Activated naive CD4-positive, alpha-beta T cell treated with anti-CD3 and anti-CD28 coated beads for 36 hours (primary cell): Measurements from ENCODE around the gene ATOSB. TPM values are rescaled to one million over a fixed set of nuclear protein-coding genes. Genes with fewer than 3 reads are reported as not detected.

Source experiments
- CTCF ChIA-PET: fragments of 350-600 bp; sonication (Branson Sonifier 250); formaldehyde crosslinking; loops from one replicate; lab custom pipeline; 2021; ENCODE audit warnings: antibody characterized with exemption; lab: Charles Lee
- DNase-seq: peaks from one replicate; pipeline ENCODE4 v3.0.0-alpha.2; 2020
- H3K27ac Mint-ChIP-seq: one replicate; pipeline ENCODE4 v1.8.0; 2021; ENCODE audit warnings: mild to moderate bottlenecking, mixed read lengths
- H3K27me3 Mint-ChIP-seq: one replicate; pipeline ENCODE4 v1.8.0; 2021; ENCODE audit warnings: low read depth, mixed read lengths
- H3K36me3 Mint-ChIP-seq: one replicate; pipeline ENCODE4 v1.8.0; 2021; ENCODE audit warnings: low read depth, mixed read lengths
- H3K4me1 Mint-ChIP-seq: one replicate; pipeline ENCODE4 v1.8.0; 2021; ENCODE audit warnings: low read depth, mixed read lengths
- H3K4me3 Mint-ChIP-seq: one replicate; pipeline ENCODE4 v1.8.0; 2021; ENCODE audit warnings: mild to moderate bottlenecking, moderate library complexity, mixed read lengths
- H3K9me3 Mint-ChIP-seq: one replicate; pipeline ENCODE4 v1.8.0; 2021; ENCODE audit warnings: mixed read lengths
- intact Hi-C: fragments of 100-400 bp; cut with micrococcal nuclease; formaldehyde crosslinking; loops from one replicate; pipeline ENCODE4 v1.15.1; 2023
- total RNA-seq, 2 experiments: library from RNA; stranded (reverse); gene quantifications; one replicate each; pipeline ENCODE4 v1.2.3, GENCODE V29; 2021

The ATOSB gene
- total RNA-seq, 2 experiments from 2014 or later, result 3.4 to 3.7 TPM

- Mint-ChIP-seq H3K27ac (peak overlapping the region; percentile 93), H3K4me1 (peaks cover 31% of the 10 kb centered on the region), H3K4me3 (peak overlapping the region; percentile 99), H3K9me3 (no peaks in the 10 kb centered on the region), H3K36me3 (peaks cover 18% of the 10 kb centered on the region), H3K27me3 (no peaks in the 10 kb centered on the region)
- intact Hi-C loops, result loop anchor here (1.0 to 5.0 kb wide), 4 partner anchors 13 to 1664 kb away; partner anchors contain the start of genes DNAJB5 and FANCG
- DNase-seq, result no peak
- CTCF ChIA-PET, result interaction anchor here (0.5 to 2.9 kb wide), 6 partner anchors 10 to 401 kb away, joined by 3 to 10 read pairs (median 4); partner anchors contain the start of gene ATOSB
These were observed 11.9 kb downstream of the ATOSB start for GRCh38 chr9:35103660-35104191.

- Mint-ChIP-seq H3K4me1 (peaks cover 31% of the 10 kb centered on the region), H3K27me3 (no peaks in the 10 kb centered on the region), H3K9me3 (no peaks in the 10 kb centered on the region), H3K4me3 (peak within 1 kb of the TSS; percentile 99), H3K27ac (peak within 1 kb of the TSS; percentile 93), H3K36me3 (peaks cover 18% of the 10 kb centered on the region)
- intact Hi-C loops, result loop anchor here (1.0 to 5.0 kb wide), 4 partner anchors 14 to 1664 kb away; partner anchors contain the start of genes DNAJB5 and FANCG
- CTCF ChIA-PET, result interaction anchor here (0.8 to 2.9 kb wide), 6 partner anchors 9 to 401 kb away, joined by 3 to 10 read pairs (median 4); partner anchors contain the start of gene ATOSB
- peak; percentile 96 for DNase-seq
These were observed 12.6 kb downstream of the ATOSB start, which contains the start of gene STOML2 for GRCh38 chr9:35102769-35103659. STOML2 (minus strand) TSS chr9:35103131; CDS start chr9:35103094, 37 bp downstream.

GRCh38 chr9:35102465-35102768, 13.2 kb downstream of the ATOSB start:
- peak overlapping the region; percentile 99 for H3K4me3 Mint-ChIP-seq
- H3K4me1 Mint-ChIP-seq, result peaks cover 34% of the 10 kb centered on the region
- no peaks in the 10 kb centered on the region for H3K9me3 Mint-ChIP-seq
- peak; percentile 17 for DNase-seq
- peaks cover 18% of the 10 kb centered on the region for H3K36me3 Mint-ChIP-seq
- CTCF ChIA-PET, result interaction anchor here (0.9 to 2.9 kb wide), 4 partner anchors 12 to 203 kb away, joined by 3 to 10 read pairs (median 4); partner anchors contain the start of gene ATOSB
- intact Hi-C loops, result loop anchor here (2.0 to 5.0 kb wide), 2 partner anchors 14 to 1665 kb away; no protein-coding TSS in a partner anchor
- H3K27me3 Mint-ChIP-seq, result no peaks in the 10 kb centered on the region
- peak overlapping the region; percentile 93 for H3K27ac Mint-ChIP-seq

- Mint-ChIP-seq H3K9me3 (no peaks in the 10 kb centered on the region), H3K4me1 (peaks cover 47% of the 10 kb centered on the region), H3K27ac (peak overlapping the region; percentile 20), H3K36me3 (peaks cover 17% of the 10 kb centered on the region), H3K27me3 (no peaks in the 10 kb centered on the region), H3K4me3 (no peak overlapping the region)
- CTCF ChIA-PET, result interaction anchor here (0.8 to 4.2 kb wide), 6 partner anchors 15 to 638 kb away, joined by 3 to 37 read pairs (median 17); partner anchors contain the start of genes FANCG and VCP
- no peak for DNase-seq
- intact Hi-C loops, result no loop called here
These were observed 18.1 kb downstream of the ATOSB start for GRCh38 chr9:35097573-35097972.

- Mint-ChIP-seq H3K36me3 (peaks cover 13% of the 10 kb centered on the region), H3K4me3 (peak within 1 kb of the TSS; percentile 83), H3K4me1 (peaks cover 37% of the 10 kb centered on the region), H3K27me3 (no peaks in the 10 kb centered on the region), H3K27ac (peak within 1 kb of the TSS; percentile 91), H3K9me3 (no peaks in the 10 kb centered on the region)
- CTCF ChIA-PET, result interaction anchor here (0.9 to 4.2 kb wide), 10 partner anchors 9 to 336 kb away, joined by 3 to 37 read pairs (median 5); partner anchors contain the start of genes FANCG and VCP
- intact Hi-C loops, result loop anchor here (1.0 kb wide), 7 partner anchors 15 to 336 kb away; partner anchors contain the start of genes DNAJB5 and VCP
- peak; percentile 92 for DNase-seq
These were observed 19.4 kb downstream of the ATOSB start, which contains the start of gene PIGO for GRCh38 chr9:35096035-35096849. PIGO (minus strand) TSS chr9:35096591; CDS start chr9:35095565, 1,026 bp downstream.

GRCh38 chr9:35091536-35091935, 24.1 kb downstream of the ATOSB start:
- CTCF ChIA-PET, result interaction anchor here (0.5 to 2.9 kb wide), 4 partner anchors 10 to 192 kb away, joined by 3 to 12 read pairs (median 3); partner anchors contain the start of gene FANCG
- intact Hi-C loops, result no loop called here
- no peak overlapping the region for H3K4me3 Mint-ChIP-seq
- no peaks in the 10 kb centered on the region for H3K27me3 Mint-ChIP-seq
- H3K9me3 Mint-ChIP-seq, result no peaks in the 10 kb centered on the region
- DNase-seq, result no peak
- H3K4me1 Mint-ChIP-seq, result peaks cover 19% of the 10 kb centered on the region
- peaks cover 15% of the 10 kb centered on the region for H3K36me3 Mint-ChIP-seq
- no peak overlapping the region for H3K27ac Mint-ChIP-seq

- peaks cover 3% of the 10 kb centered on the region for H3K4me1 Mint-ChIP-seq
- intact Hi-C loops, result no loop called here
- DNase-seq, result no peak
- H3K36me3 Mint-ChIP-seq, result peaks cover 15% of the 10 kb centered on the region
- no peak overlapping the region for H3K27ac Mint-ChIP-seq
- no peaks in the 10 kb centered on the region for H3K9me3 Mint-ChIP-seq
- CTCF ChIA-PET, result no interaction called here
- no peaks in the 10 kb centered on the region for H3K27me3 Mint-ChIP-seq
- no peak overlapping the region for H3K4me3 Mint-ChIP-seq
These were observed 26.2 kb downstream of the ATOSB start for GRCh38 chr9:35089434-35089833.

- intact Hi-C loops, result no loop called here
- peaks cover 3% of the 10 kb centered on the region for H3K4me1 Mint-ChIP-seq
- no peaks in the 10 kb centered on the region for H3K27me3 Mint-ChIP-seq
- H3K9me3 Mint-ChIP-seq, result no peaks in the 10 kb centered on the region
- no peak for DNase-seq
- H3K36me3 Mint-ChIP-seq, result peaks cover 7% of the 10 kb centered on the region
- H3K4me3 Mint-ChIP-seq, result no peak overlapping the region
- CTCF ChIA-PET, result interaction anchor here (1.3 kb wide), 1 partner anchor 185 kb away, joined by 3 read pairs; no protein-coding TSS in a partner anchor
- H3K27ac Mint-ChIP-seq, result no peak overlapping the region
These were observed 30.6 kb downstream of the ATOSB start for GRCh38 chr9:35085078-35085477.

- peak; percentile 92 for DNase-seq
- Mint-ChIP-seq H3K4me1 (peaks cover 19% of the 10 kb centered on the region), H3K4me3 (peak within 1 kb of the TSS; percentile 94), H3K9me3 (no peaks in the 10 kb centered on the region), H3K27ac (peak within 1 kb of the TSS; percentile 98), H3K36me3 (peaks cover 25% of the 10 kb centered on the region), H3K27me3 (no peaks in the 10 kb centered on the region)
- intact Hi-C loops, result loop anchor here (1.0 to 10.0 kb wide), 6 partner anchors 7 to 755 kb away; partner anchors contain the start of genes DNAJB5, KIF24, NUDT2 and PIGO
- CTCF ChIA-PET, result interaction anchor here (0.6 to 4.2 kb wide), 11 partner anchors 8 to 180 kb away, joined by 3 to 37 read pairs (median 5); partner anchors contain the start of genes ATOSB and PIGO
These were observed 36.0 kb downstream of the ATOSB start, which contains the start of gene FANCG for GRCh38 chr9:35079426-35080341. FANCG (minus strand) TSS chr9:35079942; CDS start chr9:35079524, 418 bp downstream.

GRCh38 chr9:35079041-35079425, 36.6 kb downstream of the ATOSB start:
- peak overlapping the region; percentile 98 for H3K27ac Mint-ChIP-seq
- no peaks in the 10 kb centered on the region for H3K9me3 Mint-ChIP-seq
- no peaks in the 10 kb centered on the region for H3K27me3 Mint-ChIP-seq
- peaks cover 21% of the 10 kb centered on the region for H3K4me1 Mint-ChIP-seq
- intact Hi-C loops, result loop anchor here (1.0 to 10.0 kb wide), 3 partner anchors 24 to 754 kb away; partner anchors contain the start of genes DNAJB5, KIF24, NUDT2 and STOML2
- H3K36me3 Mint-ChIP-seq, result peaks cover 31% of the 10 kb centered on the region
- H3K4me3 Mint-ChIP-seq, result peak overlapping the region; percentile 94
- DNase-seq, result peak; percentile 34
- CTCF ChIA-PET, result interaction anchor here (1.1 to 4.2 kb wide), 4 partner anchors 15 to 37 kb away, joined by 3 to 37 read pairs (median 10); partner anchors contain the start of genes ATOSB and PIGO
